ENCODE data around the gene KRT15. TPM values are rescaled to one million over a fixed set of nuclear protein-coding genes. Genes with fewer than 3 reads are reported as not detected.
A peak's percentile ranks its signal among the peaks of the same experiment; 100 is the strongest.

The KRT15 gene
- total RNA-seq, 2 experiments from 2014 or later, result not detected

DNA sequence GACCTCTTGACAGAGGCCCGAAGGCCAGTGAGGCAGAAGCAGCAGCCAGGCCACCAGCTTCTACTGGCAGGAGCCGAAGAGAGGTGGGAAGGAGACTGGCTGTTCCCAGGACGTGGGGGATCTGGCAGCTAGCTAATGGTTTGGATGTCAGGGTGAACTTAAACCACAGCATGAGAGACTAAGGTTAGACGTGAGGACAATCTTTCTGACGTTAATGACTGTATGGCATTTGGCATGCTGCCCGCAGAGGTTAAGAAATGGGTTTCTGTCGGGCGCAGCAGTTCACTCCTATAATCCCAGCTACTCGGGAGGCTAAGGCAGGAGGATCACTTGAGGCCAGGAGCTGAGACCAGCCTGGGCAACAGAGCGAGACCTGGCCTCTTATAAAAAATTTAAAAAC lies 7.0 kb downstream of the KRT15 start:
- no peaks in the 10 kb centered on the region for H3K9me3 Mint-ChIP-seq (ENCODE audit: low read depth)
- CTCF ChIA-PET, result interaction anchor here (0.7 to 2.1 kb wide), 2 partner anchors 37 to 151 kb away, joined by 3 to 7 read pairs; no protein-coding TSS in a partner anchor

GRCh38 chr17:41511116-41511515 lies 7.6 kb downstream of the KRT15 start:
- no peak overlapping the region for H3K4me3 Mint-ChIP-seq
- no peaks in the 10 kb centered on the region for H3K36me3 Mint-ChIP-seq (ENCODE audit: low read depth)
- H3K9me3 Mint-ChIP-seq (ENCODE audit: low read depth), result no peaks in the 10 kb centered on the region
- intact Hi-C loops (cut with DNase I, micrococcal nuclease), result no loop called here
- no peaks in the 10 kb centered on the region for H3K27me3 Mint-ChIP-seq
- no peak for ATAC-seq
- ChIA-PET CTCF (interaction anchor here (0.6 to 2.1 kb wide), 2 partner anchors 38 to 1020 kb away, joined by 3 to 7 read pairs; no protein-coding TSS in a partner anchor), POLR2A (no interaction called here)
- no peak overlapping the region for H3K27ac Mint-ChIP-seq
- H3K4me1 Mint-ChIP-seq, result no peaks in the 10 kb centered on the region
- DNase-seq, result no peak

More for the DNA sequence above, 7.0 kb downstream of the KRT15 start:
- intact Hi-C loops (cut with DNase I, micrococcal nuclease), result no loop called here
- DNase-seq (no peak), ATAC-seq (no peak)
- H3K36me3 Mint-ChIP-seq (ENCODE audit: low read depth), result no peaks in the 10 kb centered on the region
- no peak overlapping the region for H3K27ac Mint-ChIP-seq
- POLR2A ChIA-PET, result no interaction called here
- no peaks in the 10 kb centered on the region for H3K27me3 Mint-ChIP-seq
- no peaks in the 10 kb centered on the region for H3K4me1 Mint-ChIP-seq
- H3K4me3 Mint-ChIP-seq, result no peak overlapping the region

DNA sequence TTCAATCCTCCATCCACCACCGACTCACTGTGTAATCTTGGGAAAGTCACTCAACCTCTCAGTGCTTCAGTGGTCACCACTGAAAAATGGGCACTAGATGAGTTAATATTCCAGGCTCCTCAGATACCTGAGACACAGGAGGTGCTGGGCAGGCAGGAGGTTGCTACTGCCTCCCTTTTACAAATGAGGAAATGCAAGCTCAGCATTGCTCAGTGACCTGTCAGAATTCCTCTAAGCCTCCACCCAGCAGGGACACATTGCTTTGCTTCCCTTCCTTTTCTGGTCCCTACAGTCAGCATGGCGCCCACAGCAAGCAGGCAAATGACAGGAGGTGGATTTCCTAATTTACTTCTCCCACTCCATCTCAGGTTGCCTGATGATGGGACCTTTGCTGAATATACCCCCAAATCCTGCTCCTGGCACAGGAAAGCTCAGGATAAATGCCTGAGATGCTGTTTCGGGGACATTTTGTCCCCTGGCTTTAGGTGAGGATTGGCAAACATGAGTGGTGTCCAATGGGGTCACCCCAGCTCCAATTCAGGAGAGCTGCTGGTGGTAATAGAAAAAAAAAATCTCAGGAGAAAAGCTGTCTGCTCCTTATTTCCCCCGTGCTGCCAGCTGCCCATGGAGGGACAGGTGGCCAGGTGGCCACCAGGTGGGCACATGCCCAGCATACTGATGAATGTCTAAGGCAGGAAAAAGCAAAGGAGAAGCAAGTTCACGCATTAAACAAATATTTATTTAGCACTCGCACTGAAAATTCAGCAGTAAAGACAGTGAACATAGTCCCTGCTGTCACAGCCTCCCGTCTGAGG lies 8.2 kb downstream of the KRT15 start:
- no peaks in the 10 kb centered on the region for H3K36me3 Mint-ChIP-seq (ENCODE audit: low read depth)
- no peak for ATAC-seq
- CTCF ChIA-PET, result interaction anchor here (0.6 to 0.7 kb wide), 2 partner anchors 155 to 1021 kb away, joined by 3 read pairs; no protein-coding TSS in a partner anchor

GRCh38 chr17:41507315-41507880 lies 11.3 kb downstream of the KRT15 start:
- Mint-ChIP-seq H3K4me1 (no peaks in the 10 kb centered on the region), H3K9me3 (ENCODE audit: low read depth) (no peaks in the 10 kb centered on the region), H3K27me3 (no peaks in the 10 kb centered on the region), H3K27ac (no peak overlapping the region), H3K4me3 (no peak overlapping the region), H3K36me3 (ENCODE audit: low read depth) (no peaks in the 10 kb centered on the region)
- ATAC-seq (no peak), DNase-seq (no peak)
- intact Hi-C loops (cut with DNase I, micrococcal nuclease), result no loop called here
- ChIA-PET POLR2A (no interaction called here), CTCF (no interaction called here)

More for the DNA sequence above, 8.2 kb downstream of the KRT15 start:
- H3K4me1 Mint-ChIP-seq, result no peaks in the 10 kb centered on the region
- DNase-seq, result no peak
- intact Hi-C loops (cut with DNase I, micrococcal nuclease), result no loop called here
- no peaks in the 10 kb centered on the region for H3K9me3 Mint-ChIP-seq (ENCODE audit: low read depth)
- no peak overlapping the region for H3K27ac Mint-ChIP-seq
- POLR2A ChIA-PET, result no interaction called here
- no peaks in the 10 kb centered on the region for H3K27me3 Mint-ChIP-seq
- H3K4me3 Mint-ChIP-seq, result no peak overlapping the region

GRCh38 chr17:41505809-41506767 lies 12.6 kb downstream of the KRT15 start:
- intact Hi-C loops (cut with DNase I, micrococcal nuclease), result no loop called here
- H3K36me3 Mint-ChIP-seq (ENCODE audit: low read depth), result no peaks in the 10 kb centered on the region
- DNase-seq (no peak), ATAC-seq (no peak)
- H3K27ac Mint-ChIP-seq, result no peak overlapping the region
- no peaks in the 10 kb centered on the region for H3K27me3 Mint-ChIP-seq
- ChIA-PET CTCF (no interaction called here), POLR2A (interaction anchor here (0.6 kb wide), 1 partner anchor 554 kb away, joined by 3 read pairs; no protein-coding TSS in a partner anchor)
- no peaks in the 10 kb centered on the region for H3K9me3 Mint-ChIP-seq (ENCODE audit: low read depth)
- no peaks in the 10 kb centered on the region for H3K4me1 Mint-ChIP-seq
- H3K4me3 Mint-ChIP-seq, result no peak overlapping the region

- Mint-ChIP-seq H3K27me3 (no peaks in the 10 kb centered on the region), H3K27ac (no peak within 1 kb of the TSS), H3K9me3 (ENCODE audit: low read depth) (no peaks in the 10 kb centered on the region), H3K4me3 (no peak within 1 kb of the TSS), H3K36me3 (ENCODE audit: low read depth) (no peaks in the 10 kb centered on the region), H3K4me1 (no peaks in the 10 kb centered on the region)
- POLR2A ChIA-PET, result interaction anchor here (0.6 kb wide), 1 partner anchor 553 kb away, joined by 3 read pairs; no protein-coding TSS in a partner anchor
- DNase-seq (no peak), ATAC-seq (no peak)
- CTCF ChIA-PET, result interaction anchor here (0.5 kb wide), 2 partner anchors 68 to 144 kb away, joined by 3 read pairs; no protein-coding TSS in a partner anchor
- intact Hi-C loops (cut with DNase I, micrococcal nuclease), result no loop called here
These were observed 13.5 kb downstream of the KRT15 start, which contains the start of gene KRT13 for GRCh38 chr17:41505007-41505808. Gene KRT13 (minus strand): TSS chr17:41505612. CDS start chr17:41505550, 62 bp downstream.

- POLR2A ChIA-PET, result no interaction called here
- CTCF ChIA-PET, result interaction anchor here (0.6 kb wide), 1 partner anchor 879 kb away, joined by 3 read pairs; no protein-coding TSS in a partner anchor
- ATAC-seq, result no peak
These were observed 14.3 kb downstream of the KRT15 start for GRCh38 chr17:41504246-41504977.

DNA sequence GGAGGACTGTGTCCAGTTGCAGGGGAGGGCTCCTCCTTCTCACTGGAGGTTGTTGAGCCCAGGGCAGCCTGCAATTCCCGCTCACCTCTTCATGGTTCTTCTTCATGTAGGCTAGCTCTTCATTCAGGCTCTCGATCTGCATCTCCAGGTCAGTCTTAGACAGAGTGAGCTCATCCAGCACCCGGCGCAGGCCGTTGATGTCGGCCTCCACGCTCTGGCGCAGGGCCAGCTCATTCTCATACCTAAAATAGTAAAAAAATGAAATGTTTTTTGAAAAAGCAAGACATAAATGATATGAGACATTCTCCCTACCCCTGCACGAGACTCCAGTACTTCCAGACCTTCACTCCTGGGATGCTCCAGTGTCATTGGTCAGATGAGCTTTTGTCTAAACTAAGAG lies 15.5 kb downstream of the KRT15 start:
- H3K36me3 Mint-ChIP-seq (ENCODE audit: low read depth), result no peaks in the 10 kb centered on the region
- peaks cover 4% of the 10 kb centered on the region for H3K4me1 Mint-ChIP-seq
- no peak overlapping the region for H3K4me3 Mint-ChIP-seq
- CTCF ChIA-PET, result interaction anchor here (1.3 kb wide), 1 partner anchor 45 kb away, joined by 3 read pairs; no protein-coding TSS in a partner anchor
- no peak overlapping the region for H3K27ac Mint-ChIP-seq
- DNase-seq, result no peak
- H3K27me3 Mint-ChIP-seq, result no peaks in the 10 kb centered on the region
- intact Hi-C loops (cut with DNase I, micrococcal nuclease), result no loop called here
- ATAC-seq, result no peak
- POLR2A ChIA-PET, result no interaction called here
- no peaks in the 10 kb centered on the region for H3K9me3 Mint-ChIP-seq (ENCODE audit: low read depth)

More at GRCh38 chr17:41504246-41504977, 14.3 kb downstream of the KRT15 start:
- DNase-seq, result no peak
- no peaks in the 10 kb centered on the region for H3K9me3 Mint-ChIP-seq (ENCODE audit: low read depth)
- no peaks in the 10 kb centered on the region for H3K36me3 Mint-ChIP-seq (ENCODE audit: low read depth)
- intact Hi-C loops (cut with DNase I, micrococcal nuclease), result no loop called here
- H3K4me1 Mint-ChIP-seq, result peaks cover 4% of the 10 kb centered on the region
- no peaks in the 10 kb centered on the region for H3K27me3 Mint-ChIP-seq
- no peak overlapping the region for H3K27ac Mint-ChIP-seq
- H3K4me3 Mint-ChIP-seq, result no peak overlapping the region

GRCh38 chr17:41500131-41500911 lies 18.4 kb downstream of the KRT15 start:
- ChIA-PET POLR2A (no interaction called here), CTCF (interaction anchor here (0.6 to 0.8 kb wide), 4 partner anchors 10 to 1394 kb away, joined by 3 to 5 read pairs (median 3); no protein-coding TSS in a partner anchor)
- H3K27ac Mint-ChIP-seq, result no peak overlapping the region
- no peaks in the 10 kb centered on the region for H3K36me3 Mint-ChIP-seq (ENCODE audit: low read depth)
- peak; percentile 12 for DNase-seq
- H3K27me3 Mint-ChIP-seq, result no peaks in the 10 kb centered on the region
- peaks cover 10% of the 10 kb centered on the region for H3K4me1 Mint-ChIP-seq
- H3K4me3 Mint-ChIP-seq, result no peak overlapping the region
- ATAC-seq, result no peak
- H3K9me3 Mint-ChIP-seq (ENCODE audit: low read depth), result no peaks in the 10 kb centered on the region
- intact Hi-C loops (cut with DNase I, micrococcal nuclease), result no loop called here
